ENCODE data around the gene PACRG.

- TF ChIP-seq POLR2A (IDR thresholded peaks at IDR 0.05; ENCODE audit: low read length) = no peak
- no peak for TF ChIP-seq GATA1 (IDR thresholded peaks at IDR 0.05; ENCODE audit: low read depth, low read length)
These were observed 567.0 kb downstream of the PACRG start for GRCh38 chr6:163294734-163295133.
